GM04503 (cell line): ENCODE results near the gene TPRN.

ENCODE experiments used
- DNase-seq: peaks from one replicate; pipeline ENCODE4 v3.0.0-alpha.2; 2012; ENCODE audit warnings: low read depth

Gene TPRN

GRCh38 chr9:137172901-137173795 lies 27.4 kb downstream of the TPRN start:
- no peak for DNase-seq

- no peak for DNase-seq
Measured at GRCh38 chr9:137171149-137171900, 29.2 kb downstream of the TPRN start.

- DNase-seq = no peak
Measured at GRCh38 chr9:137170486-137171148, 29.9 kb downstream of the TPRN start.

DNA sequence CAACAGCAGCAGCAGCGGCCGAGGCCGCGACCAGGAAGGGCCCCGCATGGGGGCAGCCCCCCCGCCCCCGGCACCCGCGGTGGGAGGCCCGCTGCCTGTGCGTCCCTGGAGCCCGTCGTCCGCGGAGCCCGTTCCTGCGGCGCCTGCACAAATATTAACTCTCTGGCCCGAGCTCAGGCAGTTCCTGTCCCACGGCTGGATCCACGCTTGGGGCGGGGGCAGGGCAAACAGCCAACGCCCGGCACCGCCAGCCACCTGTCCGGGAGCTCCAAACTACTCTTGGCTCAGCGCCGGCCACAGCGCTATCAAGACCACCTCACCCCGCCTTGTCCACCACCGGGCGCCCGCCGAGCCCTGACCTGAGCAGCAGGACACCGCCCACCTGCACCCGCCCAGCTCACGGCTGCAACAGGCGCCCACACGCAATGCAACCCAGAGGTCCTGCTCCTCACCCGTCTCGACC lies 30.6 kb downstream of the TPRN start, which contains the start of gene LRRC26:
TSS of gene LRRC26 (minus strand) at position 156 of the 463 bp plus-strand sequence. CDS start at position 48, 108 bp downstream.
- DNase-seq = no peak

DNA sequence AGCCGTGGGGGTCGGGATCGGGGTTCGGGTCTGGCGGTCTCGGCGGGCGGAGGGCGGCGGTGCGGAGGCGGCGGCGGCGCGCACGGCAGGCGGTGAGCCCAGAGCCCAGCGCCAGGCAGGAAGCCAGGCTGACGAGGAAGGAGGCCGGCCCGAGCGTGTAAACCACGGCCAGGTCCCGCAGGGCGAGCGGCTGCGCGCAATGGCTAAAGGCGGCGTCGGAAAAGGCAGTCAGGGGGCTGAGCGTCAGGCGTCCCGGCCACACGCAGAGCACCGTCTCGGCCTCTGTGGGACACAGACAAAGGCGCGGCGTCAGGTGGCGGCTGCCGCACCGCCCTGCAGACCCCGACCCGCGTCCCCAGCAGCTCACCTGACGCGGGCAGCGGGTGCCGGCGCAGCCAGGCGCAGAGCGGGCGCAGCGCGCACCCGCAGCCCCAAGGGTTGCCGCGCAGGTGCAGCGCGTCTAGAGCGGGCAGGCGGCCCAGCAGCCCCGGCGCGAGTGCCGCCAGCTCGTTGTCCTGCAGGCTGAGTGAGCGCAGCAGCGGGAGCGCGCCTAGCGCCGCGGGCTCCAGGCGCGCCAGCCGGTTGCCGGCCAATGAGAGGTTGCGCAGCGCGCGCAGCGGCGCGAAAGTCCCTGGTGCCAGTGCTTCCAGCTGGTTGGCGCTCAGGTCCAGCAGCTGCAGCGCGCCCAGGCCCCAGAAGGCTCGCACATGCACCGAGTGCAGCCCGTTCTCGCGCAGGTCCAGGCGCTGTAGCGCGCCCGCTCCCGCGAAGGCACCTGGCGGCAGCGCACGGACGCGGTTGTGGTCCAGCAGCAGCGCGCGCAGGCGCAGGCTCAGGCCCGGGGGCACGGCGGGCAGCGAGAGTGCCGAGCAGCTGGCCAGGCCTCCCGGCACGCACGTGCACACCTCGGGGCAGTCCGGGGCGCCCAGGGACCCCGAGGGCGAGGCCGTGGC lies 31.4 kb downstream of the TPRN start:
- no peak for DNase-seq

DNA sequence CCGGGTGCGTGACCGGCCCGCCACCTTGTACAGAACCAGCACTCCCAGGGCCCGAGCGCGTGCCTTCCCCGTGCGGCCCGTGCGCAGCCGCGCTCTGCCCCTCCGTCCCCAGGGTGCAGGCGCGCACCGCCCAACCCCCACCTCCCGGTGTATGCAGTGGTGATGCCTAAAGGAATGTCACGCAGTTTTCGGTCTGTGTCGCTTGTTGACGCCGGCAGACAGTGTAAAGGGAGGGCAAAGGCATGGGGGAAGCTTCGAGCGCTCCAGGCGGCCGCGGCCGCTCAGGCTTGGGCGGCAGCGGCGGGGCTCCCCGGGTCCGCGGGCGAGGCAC lies 32.0 kb downstream of the TPRN start:
- DNase-seq = no peak

DNA sequence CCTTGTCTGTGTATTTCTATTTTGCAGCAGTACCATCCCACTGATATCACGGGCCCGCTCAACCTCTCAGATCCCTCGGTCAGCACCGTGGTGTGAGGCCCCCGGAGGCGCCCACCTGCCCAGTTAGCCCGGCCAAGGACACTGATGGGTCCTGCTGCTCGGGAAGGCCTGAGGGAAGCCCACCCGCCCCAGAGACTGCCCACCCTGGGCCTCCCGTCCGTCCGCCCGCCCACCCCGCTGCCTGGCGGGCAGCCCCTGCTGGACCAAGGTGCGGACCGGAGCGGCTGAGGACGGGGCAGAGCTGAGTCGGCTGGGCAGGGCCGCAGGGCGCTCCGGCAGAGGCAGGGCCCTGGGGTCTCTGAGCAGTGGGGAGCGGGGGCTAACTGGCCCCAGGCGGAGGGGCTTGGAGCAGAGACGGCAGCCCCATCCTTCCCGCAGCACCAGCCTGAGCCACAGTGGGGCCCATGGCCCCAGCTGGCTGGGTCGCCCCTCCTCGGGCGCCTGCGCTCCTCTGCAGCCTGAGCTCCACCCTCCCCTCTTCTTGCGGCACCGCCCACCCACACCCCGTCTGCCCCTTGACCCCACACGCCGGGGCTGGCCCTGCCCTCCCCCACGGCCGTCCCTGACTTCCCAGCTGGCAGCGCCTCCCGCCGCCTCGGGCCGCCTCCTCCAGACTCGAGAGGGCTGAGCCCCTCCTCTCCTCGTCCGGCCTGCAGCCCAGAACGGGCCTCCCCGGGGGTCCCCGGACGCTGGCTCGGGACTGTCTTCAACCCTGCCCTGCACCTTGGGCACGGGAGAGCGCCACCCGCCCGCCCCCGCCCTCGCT lies 32.6 kb downstream of the TPRN start:
- DNase-seq = no peak

GRCh38 chr9:137167277-137167746 lies 33.2 kb downstream of the TPRN start:
- DNase-seq = no peak

DNA sequence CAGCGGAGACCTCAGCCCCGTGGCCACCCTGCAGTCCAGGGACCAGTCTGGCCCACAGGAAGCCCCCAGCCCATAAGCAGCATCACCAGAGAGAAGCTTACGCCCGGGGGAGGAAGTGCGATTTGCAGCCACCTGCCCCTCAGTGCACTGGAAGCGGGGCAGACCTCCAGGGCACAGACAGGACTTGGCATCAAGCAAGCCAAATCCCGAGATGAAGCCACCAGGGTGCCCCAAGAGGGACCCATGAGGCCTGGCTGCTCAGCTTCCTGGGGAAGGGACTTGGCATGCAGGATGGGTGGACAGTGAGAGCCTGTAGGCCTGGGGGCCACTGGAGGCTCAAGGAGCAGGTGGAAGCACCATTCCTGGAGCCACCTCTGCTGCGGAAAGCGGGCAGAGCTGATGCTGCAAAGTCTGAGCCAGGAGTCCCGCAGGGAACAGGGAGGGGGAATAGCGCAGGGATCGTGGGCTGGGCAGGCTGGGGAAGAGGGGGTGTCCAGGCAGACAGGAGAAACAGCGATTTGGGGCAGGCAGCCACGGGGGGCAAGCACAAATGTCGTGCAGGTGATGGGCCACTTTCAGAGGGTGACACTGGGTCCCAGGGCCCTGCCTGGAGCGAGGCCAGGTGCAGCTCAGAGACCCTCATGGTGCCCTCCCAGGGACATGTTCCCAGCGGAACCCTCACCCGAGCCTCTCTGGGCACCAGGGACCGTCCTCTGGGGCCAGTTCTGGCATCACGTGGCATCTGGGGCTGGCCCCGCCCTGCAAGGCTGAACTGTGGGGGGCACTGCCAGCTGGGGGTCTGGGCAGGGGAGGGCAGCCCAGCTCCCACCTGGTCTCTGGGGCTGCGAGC lies 33.9 kb downstream of the TPRN start:
- DNase-seq = no peak

DNA sequence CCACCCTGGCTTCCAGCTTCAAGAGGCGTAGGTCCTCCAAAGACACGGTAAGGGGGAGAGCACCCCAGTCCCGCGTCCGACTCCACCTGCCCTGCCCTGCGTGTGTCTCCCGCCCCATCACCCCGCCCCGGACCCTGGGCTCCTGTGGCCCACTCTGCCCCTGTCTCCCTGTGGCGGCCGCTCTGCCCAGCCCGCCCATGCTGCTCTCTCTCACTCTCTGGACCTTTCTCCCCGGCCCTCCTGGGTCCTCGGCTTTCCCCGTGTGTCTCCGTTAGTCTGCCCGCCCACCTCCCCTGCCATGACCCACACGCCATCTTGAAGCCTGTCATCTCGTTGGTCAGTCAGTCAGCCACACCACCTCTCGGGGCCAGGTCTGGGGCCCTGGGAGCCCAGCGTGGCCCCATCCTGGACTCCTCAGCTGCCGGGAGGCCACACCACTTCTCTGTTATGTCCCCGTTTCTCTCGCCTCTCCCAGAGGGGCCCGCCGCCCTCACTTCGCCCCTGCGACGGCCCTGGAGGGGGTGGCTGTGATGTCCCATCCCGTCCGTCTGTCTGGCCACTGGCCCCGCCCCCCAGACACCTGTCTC lies 35.2 kb downstream of the TPRN start:
- no peak for DNase-seq

- DNase-seq = no peak
Measured at GRCh38 chr9:137164370-137165249, 35.9 kb downstream of the TPRN start.

- DNase-seq = no peak
Measured at GRCh38 chr9:137163805-137164204, 36.7 kb downstream of the TPRN start.

DNA sequence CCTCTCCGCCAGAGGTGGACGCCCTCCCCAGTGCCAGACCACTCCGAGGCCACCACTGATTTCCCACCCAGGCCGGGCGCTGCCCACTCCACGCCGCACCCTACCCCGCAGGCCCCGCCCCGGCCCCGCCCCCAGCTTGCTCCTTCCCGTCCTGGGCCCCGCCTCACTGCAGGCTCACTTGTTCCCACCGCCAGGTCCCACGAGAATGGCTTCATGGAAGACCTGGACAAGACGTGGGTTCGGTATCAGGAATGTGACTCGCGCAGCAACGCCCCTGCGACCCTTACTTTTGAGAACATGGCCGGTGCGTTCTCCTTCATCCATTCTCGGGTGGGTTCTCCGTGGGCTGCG lies 37.2 kb downstream of the TPRN start:
- DNase-seq = no peak

- DNase-seq = no peak
Measured at GRCh38 chr9:137162505-137163364, 37.8 kb downstream of the TPRN start.

- DNase-seq = no peak
Measured at GRCh38 chr9:137161558-137162486, 38.7 kb downstream of the TPRN start.
